B cell (primary cell): Measurements from ENCODE around the gene TAS2R13.

Source experiments
- CTCF ChIP-seq: fragments of 200-600 bp; IDR thresholded peaks from one replicate; pipeline ENCODE4 v1.8.0; 2022; ENCODE audit warnings: antibody characterized with exemption, mild to moderate bottlenecking
- EZH2 ChIP-seq: IDR thresholded peaks from 2 replicates; pipeline ENCODE4 v1.6.1; 2012; ENCODE audit warnings: borderline replicate concordance, low read depth, mild to moderate bottlenecking, moderate library complexity, low read length; ENCODE audit not compliant: insufficient read depth, poor library complexity, severe bottlenecking

GRCh38 chr12:10889226-10889625, 20.1 kb downstream of the TAS2R13 start:
- TF ChIP-seq CTCF, result no peak
- TF ChIP-seq EZH2, result no peak
